Measurements from ENCODE around the gene KRT71.

The KRT71 gene

DNA sequence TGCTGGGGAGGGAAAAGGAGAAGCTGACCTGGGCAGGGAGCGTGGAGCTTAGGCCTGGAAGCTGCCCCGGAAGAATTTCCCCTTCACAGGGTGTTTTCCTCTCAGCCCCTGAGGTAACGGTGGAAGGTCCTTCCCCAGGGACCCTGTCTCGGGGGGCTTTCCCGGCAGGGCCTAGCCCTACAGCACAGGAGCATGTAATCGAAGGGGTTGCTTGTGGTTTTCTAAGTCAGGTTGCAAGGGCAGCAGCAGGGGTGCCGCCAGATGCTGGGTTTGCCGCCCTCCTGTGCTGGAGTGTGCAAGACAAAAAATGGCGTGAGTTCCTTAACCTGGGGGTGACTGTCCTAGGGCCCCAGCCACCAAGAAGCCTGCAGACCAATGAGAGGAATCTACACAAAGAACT, 22.3 kb upstream of the KRT71 start:
- FAIRE-seq, result no peak

DNA sequence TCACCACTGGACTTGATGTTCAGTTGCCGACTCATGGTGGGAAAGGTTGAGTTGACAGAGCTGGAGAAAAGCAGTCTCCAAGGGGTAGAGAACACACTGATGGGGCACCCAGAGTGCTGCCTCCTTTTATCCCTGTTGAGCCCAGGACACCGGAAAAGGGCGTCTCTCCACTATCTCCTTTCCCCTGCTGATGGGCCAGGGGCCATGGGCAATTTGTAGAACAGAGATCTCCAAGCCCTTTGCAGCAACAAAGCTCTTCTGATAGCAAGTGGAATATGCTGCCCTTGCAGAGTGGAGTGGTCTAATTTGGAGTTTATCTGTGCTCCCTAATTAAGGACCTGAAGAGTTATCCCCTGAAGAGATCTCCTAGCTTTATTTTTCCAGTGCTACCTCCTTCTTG, 20.8 kb upstream of the KRT71 start, which contains the start of gene KRT74:
Gene KRT74 (minus strand): TSS at position 101 of the 400 bp plus-strand sequence. CDS start 66 bp downstream, at position 35.
- FAIRE-seq, result no peak

DNA sequence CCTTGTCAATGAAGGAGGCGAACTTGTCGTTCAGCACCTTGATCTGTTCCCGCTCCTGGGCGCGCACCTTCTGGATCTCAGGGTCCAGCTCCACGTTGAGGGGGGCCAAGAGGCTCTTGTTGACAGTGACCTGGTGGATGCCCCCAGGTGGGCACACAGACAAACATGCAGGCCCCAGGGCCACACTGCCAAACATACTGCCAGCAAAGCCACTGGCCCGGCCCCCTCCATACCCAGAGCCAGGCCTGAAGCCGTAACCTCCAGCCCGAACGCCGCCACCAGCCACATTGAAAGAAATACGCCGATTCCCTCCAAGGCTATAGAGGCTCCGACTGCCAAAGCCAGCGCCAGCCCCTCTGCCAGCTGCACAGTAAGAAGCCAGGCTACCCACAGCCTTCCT, 20.4 kb upstream of the KRT71 start:
- FAIRE-seq, result no peak

DNA sequence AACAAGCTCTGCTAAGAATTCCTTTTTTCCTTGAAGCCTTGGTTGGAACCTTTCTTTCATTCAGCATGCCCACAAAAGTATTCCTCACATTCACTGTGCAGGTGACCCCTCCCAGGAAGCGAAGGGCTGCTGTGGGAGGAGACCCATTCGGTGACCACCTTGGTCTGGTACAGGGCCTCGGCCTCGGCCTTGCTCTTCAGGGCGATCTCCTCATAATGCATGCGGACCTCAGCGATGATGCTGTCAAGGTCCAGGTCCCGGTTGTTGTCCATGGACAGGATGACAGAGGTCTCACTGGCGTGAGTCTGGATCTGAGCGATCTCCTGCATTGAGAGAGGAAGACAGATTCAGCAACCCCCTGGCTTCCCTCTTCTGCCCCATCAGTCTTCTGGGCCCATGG, 17.6 kb upstream of the KRT71 start:
- FAIRE-seq, result no peak

DNA sequence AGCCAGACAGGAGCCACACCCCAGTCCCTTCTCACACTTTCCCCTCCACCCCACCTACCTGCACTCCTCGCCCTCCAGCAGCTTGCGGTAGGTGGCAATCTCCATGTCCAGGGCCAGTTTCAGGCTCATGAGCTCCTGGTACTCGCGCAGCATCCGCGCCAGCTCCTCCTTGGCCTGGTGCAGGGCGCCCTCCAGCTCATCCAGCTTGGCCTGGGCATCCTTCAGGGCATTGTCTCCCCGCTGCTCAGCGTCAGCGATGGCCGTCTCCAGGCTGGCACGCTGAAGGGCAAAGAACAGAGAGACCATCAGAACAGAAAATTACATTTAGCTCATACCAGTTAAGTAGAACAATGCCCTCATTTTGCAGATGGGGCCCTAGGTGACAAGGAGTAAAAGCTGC, 15.2 kb upstream of the KRT71 start:
- FAIRE-seq, result no peak

DNA sequence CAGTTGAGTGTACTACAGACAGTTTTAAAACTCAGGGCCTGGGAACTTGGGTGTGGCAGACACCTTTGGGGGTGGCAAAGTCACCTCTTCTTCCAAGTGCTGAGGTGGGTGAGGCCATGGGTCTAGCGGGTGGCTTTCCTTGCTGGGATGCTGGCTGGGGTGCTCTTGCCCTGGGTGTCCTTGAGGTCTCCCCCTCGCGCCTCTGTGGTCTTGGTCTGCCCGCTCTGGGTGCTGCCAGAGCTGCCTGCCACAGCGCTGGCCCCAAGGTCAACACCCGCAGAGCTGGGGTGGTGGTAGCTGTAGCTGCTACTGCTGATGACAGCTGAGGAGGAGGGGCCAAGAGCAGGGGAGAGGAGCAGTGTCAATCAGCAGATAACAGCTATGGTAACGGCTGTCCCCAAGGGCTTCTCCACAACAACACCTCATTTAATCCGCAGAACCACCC, 13.9 kb upstream of the KRT71 start:
- no peak for FAIRE-seq

DNA sequence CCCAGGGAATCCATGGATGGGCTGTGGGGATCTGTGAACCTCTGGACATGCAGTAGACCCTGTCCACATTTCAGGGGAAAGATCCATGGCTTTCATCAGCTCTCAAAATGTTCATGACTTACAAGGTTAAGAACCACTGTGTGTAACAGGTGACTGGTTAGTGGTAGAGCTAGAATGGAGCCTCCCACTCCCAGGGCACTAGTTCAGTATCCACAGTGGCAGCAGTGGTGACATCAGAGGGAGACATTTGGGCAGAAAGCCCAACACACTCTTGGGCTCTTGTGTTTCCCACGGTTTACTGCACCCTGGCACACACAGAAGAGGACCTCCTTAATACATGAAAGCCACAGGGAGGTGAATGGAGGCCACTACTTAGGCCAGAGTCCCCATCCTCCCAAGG, 11.6 kb upstream of the KRT71 start:
- FAIRE-seq, result no peak

DNA sequence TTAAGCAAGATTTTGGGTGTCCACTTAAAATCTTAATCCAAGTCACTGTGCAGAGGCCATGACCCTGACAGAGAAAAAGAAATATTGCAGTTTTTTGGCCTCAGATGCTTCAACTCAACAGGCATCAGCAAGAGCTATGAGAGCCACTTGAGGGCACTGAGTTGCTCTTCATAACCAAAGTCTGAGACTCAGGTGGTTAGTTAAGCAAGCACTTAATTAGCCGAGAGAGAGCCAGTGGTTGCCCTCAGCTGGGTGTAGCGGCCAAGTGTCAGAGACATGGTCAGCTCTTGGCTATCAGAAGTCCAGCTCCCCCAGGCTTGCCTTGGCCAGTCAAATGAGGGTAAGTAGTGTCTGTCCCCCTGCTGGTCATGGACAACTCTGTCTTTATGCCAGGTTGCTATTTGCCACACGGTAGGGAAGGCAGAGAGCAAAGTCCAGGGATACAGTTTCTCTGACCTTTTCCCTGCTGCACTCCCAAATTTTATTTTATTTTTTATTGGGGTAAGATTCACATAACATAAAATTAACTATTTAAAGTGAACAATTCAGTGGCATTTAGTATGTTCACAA, 9.0 kb upstream of the KRT71 start:
- FAIRE-seq, result no peak

DNA sequence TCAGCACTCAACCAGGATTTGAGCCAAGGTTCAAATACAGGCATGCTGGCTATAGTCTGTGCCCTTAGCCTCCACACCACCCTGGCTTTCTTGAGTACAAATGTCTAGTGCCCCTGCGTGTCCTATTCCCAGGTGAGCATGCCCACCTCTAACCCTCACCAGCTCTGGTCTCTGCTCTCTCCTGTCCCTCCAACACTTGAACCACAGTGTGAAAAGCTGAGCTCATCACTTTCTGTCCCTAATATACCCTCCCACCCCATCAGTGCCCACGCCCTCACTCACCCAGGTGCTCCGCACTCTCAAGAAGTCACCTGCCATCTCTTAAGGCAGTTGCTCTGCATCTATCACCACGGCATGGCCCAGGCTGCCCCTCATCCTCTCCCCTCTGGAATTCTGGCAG, 7.0 kb upstream of the KRT71 start:
- FAIRE-seq, result no peak

DNA sequence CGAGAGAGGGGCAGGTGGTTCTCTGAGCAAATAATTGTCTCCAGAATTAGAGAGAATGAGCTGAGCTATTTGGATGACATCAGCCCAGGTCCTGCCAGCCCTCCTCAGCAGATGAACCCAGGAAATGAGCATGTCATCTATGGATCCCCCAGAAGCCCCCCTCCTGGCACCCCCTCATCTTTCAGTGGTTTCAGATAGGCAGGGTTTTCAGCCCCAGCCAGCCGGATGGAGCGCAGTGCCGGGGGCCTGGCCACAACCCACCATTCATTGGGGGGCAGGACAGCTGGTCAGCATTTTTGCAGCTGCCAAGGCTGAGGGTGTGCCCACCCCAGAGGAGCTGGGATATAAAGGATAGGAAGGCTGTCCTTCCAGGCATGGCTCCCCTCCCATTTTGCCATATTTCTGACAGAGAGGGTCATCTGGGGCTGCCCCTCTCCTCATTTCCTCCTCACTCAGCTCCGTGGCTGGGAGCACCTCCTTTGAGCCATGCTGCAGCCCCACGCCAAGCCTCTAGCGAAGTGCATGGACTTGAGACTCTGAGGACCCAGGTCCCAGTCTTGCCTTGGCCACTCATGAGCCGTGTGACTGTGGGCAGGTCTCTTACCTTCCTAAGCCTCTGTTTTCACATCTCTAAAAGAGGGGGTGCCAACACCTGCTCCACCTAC, 6.0 kb upstream of the KRT71 start:
- FAIRE-seq, result no peak

DNA sequence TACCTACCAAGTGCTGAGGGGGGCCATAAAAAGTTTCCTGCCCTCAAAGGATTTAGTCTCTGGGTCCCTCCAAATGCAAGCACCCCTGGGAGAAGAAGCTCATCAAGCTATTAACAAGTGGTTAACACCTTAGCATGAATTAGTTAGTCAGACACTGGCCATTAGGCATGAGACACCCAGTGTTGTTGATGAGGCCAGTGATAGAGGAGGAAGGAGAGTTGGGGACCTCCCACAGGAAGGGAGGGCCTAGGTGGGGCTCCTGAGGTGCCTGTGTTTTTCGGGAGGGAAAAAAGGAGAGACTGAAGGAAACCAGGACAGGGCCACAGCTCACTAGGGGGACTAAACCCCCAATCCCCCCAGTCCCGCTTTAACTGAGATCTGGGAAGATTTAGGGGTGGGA, 4.5 kb upstream of the KRT71 start:
- FAIRE-seq, result no peak

DNA sequence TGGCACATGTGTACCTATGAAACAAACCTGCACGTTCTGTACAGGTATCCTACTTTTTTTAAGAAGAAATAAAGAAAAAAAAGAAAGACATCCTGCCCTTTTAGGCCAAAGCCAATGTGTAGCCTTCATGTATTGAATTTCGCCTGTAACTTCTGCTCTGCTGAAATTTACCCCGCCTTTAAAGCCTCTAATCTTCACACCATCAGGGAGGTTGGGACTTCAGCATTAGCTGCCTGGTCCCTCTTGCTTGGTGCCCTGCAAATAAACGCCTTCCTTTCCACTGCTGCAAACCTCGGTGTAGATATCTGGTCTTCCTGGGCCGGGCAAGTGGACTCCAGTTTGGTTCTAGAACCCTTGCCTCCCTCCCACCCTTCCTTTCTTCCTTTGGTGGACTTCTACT, 2.6 kb upstream of the KRT71 start:
- no peak for FAIRE-seq

DNA sequence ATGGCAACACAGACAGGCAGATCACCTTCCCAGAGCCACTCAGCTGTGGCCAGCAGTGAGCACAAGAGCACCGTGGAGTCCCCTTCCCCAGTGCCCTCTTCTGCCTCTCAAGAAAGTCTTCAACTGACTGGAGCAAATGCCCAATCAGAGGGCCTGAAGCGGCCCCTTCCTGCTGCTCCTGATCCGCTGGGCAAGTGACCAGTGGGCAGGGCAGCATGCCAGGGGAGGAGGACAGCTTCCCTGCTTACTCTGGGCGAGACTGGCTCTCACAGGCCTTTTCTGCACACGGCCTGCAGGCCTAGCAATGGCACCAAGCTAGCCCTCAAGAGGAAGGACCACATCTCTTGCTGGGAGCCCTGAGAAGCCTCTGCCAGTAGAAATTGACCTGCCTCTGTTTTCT, 890 bp downstream of the KRT71 start:
- FAIRE-seq, result no peak

DNA sequence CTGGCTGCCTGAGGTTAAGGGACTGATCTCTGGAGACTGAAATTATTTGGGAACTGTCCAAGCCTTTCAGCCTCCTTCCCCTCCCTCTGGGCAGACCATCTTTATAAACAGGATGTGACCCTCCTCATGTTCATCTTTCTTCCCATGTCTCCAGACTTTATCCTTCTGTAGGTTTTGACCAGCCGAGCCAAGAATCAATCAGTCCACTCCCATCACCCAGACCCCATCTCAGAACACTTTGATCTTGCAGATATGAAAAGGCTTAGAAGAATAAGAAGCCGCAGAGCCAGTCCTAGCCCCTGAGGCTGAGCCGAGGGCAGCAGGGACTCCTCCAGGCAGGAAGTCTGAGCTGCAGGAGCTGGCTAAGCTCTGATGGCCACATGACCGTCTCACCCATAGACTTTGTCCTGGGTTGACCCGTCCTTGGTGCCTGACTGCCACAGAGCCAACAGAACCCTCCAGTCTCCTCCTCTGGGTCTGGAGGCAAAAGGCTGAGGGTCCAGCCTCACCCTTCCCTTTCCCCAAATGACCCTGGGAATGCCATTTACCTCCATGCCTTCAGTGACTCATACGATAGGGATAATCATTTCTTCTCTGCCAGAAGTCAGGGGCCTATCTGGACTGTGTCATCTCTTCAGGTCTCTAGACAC, 1.6 kb downstream of the KRT71 start:
- no peak for FAIRE-seq

DNA sequence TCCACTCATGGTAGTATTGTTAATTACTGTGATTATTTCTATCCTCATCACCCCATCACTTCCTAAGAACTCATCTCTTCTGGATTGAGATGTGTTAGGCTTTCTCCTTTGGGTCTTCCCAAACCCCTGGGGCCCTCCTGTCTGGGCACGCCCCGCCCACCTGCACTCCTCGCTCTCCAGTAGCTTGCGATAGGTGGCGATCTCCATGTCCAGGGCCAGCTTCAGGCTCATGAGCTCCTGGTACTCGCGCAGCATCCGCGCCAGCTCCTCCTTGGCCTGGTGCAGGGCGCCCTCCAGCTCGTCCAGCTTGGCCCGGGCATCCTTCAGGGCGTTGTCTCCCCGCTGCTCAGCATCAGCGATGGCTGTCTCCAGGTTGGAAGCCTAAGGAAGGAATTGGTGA, 6.8 kb downstream of the KRT71 start:
- FAIRE-seq, result no peak

DNA sequence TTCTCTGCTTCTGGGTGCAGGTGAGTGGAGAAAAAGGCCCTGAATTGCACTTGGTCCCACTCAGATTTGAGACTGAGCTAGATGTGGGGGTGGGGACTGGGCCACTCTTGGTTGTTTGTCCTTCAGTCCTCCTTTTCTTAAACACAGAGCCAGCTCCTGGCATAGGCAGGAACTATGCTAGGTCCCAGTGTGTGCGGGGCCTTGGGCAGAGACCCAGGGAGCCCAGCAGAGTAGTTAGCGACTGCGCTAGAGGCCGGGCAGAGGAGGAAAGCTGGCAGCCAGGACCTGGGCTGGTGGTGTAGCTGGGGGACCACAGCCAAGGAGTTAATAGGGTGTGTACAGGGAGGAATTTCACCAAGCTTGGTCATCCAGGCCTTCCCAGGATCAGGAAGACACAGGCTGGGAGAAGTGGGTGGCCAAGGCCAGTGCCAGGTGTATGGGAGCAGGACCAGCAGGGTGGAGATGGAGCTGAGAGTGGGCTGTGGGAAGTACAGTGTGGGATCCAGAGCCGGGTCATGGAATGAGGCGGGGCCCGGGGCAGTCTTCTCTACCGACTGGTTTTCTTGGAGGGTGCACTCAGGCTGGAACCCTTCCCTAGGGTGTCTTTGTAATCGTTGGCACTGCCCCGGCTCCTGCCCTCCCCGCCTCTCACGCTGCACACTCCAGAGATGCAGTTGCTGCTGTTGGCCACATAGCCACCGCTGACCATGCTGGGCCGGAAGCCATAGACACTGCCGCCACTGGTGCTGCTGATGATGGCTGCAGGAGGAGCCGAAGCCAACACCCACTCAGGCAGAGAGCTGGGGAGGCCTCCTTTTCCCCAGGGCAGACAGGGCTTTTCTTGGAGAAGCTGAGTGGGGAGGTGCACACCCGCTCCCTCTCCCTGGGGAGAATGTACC, 8.7 kb downstream of the KRT71 start:
- FAIRE-seq, result no peak

DNA sequence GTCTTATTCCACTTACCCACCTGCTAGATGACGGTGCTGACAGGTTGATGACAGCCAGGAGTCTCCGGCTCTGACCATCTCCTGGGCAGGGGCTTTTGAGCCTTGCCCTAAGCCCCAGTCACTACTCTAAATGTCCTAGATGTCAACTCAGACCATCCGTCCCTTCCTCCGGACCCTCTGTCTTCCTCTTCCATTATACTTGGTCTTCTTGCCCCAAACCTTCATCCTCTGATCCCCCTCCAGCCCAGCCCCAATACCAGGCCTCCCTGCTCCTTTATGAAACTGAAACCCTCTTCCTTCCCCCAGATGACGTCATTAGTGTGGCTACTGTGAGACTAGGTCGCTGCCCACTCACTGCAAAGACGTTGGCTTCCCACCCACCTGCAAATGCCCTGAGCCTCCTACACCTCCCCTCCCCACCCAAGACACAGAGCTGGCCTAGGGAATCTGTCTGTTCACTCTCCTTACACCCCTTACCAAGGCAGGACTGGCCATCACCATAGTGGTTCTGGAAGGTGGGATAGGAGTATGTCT, 10.1 kb downstream of the KRT71 start:
- FAIRE-seq, result no peak

DNA sequence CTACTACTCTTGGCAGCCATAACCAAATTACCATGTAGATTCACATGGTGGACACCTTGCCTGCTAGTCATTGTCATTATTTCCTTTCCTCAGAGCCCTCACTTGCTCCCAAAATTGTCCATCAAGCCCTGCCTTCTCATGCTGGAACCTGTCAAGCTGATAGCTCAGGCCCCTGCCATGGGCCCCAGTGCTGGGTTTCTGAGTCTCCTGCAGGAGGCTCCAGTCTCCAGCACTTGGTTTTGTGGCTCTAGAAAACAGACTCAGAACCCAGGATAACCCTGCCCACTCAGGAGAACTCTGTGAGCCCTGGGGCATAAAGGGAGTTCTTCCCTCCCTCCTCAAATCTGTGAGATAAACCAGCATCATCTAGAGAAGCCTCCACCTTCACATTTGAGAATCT, 10.8 kb downstream of the KRT71 start:
- FAIRE-seq, result no peak

DNA sequence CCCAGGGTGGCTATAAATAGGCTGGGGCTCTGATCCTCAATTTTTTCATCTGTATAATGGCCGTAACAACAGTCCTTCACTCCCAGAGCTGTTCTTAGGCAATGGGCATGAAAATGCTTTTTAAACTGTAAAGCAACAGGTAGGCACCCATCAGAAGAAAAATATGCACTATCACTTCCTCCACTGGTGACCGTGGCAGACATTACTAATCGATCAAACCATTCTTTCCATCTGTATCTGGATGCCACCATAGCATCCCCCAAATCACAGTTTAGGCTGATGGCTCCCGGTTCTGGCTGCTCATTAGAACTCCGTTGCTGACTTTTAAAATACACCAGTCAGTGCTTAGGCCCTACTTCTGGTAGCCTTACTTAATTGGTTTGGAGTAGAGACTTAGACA, 11.2 kb downstream of the KRT71 start:
- no peak for FAIRE-seq

DNA sequence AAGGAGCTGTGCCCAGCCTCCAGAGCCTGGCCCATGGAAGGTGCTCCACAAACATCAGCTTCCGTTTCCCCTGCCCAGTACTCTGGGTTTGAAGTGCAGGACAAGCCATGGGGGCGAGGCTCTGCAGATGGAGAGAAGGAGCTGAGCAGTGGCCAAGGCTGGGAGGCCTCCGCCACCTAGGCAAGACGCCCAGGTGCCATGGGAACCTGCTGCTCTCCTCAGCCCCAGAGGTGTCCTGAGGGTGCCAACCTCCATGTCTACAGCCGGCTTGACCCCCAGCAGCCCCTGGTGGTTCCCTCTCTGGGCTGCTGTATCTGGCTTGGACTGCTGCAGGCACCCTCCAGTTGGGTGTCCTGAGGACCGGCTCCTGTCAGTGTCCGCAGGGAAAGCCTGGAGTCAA, 12.4 kb downstream of the KRT71 start:
- no peak for FAIRE-seq

DNA sequence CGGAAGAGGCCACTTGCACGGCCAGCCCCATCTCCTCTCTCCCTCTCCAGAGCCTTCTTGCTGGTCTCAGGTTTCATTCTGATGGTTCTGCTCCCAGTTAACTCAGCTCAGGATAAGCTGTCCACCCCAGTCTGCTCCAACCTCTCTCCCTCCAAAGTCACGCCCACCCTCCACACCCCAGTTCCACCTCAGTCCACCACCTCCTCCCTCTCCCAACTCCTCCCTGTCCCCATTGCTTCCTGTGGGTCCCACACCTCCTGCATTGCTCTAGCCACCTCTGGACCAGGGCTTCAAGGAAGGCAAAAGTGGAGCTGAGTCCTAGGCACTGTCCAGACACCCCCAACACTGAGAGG, 13.1 kb downstream of the KRT71 start:
- FAIRE-seq, result no peak

DNA sequence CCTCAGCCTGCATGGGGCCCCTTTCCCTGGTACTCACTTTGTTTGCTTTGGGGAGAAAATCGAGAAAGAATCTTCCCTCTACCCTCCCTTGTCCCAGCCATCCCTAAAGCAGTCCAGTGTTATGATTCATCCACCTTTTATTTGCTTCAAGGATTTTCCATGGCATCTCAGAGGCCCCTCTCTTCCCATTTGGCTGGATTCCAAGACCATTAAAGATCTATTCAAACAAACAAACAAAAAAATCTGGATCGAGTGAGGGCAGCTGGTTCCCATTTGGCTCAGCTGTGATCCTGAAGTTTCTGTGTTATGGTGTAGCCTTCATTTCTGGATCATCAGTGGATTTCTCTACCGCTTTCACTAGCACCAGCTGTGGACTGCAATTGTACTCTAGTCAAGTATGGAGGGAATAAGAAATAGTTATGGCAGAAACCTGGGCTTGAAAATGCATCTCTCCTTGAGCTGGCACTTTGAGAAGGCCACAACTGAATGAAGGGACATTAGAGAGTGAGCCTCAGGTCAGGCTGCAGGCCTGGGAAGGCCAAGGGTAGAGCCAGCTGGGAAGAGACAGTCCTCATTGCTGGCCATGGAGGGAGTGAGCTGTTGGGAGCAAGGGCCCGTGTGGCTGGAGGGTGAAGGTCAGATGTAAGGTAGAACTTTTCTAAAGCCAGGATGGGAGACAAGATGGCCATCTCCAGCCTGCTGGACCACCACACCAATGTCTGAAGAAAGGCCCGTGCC, 13.7 kb downstream of the KRT71 start:
- no peak for FAIRE-seq

DNA sequence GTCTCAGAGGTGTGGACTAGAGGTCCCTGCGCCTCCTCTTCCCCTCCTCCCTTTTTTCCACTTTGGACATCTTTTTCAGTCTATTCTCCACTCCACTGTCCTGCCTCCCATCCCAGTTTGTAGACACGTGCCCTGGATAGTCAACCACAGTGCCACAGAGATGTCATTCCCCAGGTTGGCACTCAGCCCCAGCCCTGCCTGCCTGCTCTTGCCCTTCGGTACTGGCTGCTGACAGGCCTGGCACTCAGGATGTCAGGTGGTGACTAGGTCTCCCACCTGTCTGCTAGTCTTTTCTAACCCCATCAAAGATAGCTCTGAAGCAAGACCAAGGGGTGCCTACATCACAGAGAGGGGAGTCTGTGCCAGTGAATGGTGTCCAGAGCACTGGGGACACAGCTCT, 15.8 kb downstream of the KRT71 start:
- FAIRE-seq, result no peak

All from TTC549 (cell line).